HG03342 (cell line): ENCODE measurements around the gene SAMD4A.
"Not testable (repeated sequence)": the region's sequence is repeated elsewhere in the genome, so short reads cannot be mapped to it uniquely, and the experiment has no call there.

Source experiments
- ATAC-seq: cut with Tn5 transposase; IDR thresholded peaks from one replicate; pipeline ENCODE4 v1.9.1; 2021; ENCODE audit warnings: mild to moderate bottlenecking, moderate library complexity; ENCODE audit not compliant: unreplicated experiment

The SAMD4A gene

GRCh38 chr14:54752611-54753010 lies 185.7 kb downstream of the SAMD4A start:
- not testable (repeated sequence) for ATAC-seq

GRCh38 chr14:54753396-54753795 lies 186.5 kb downstream of the SAMD4A start:
- ATAC-seq, result not testable (repeated sequence)

- no peak for ATAC-seq
Measured at GRCh38 chr14:54754116-54754622, 187.2 kb downstream of the SAMD4A start.

- no peak for ATAC-seq
Measured at GRCh38 chr14:54754623-54755386, 187.9 kb downstream of the SAMD4A start.

- ATAC-seq, result no peak
Measured at GRCh38 chr14:54756656-54757392, 189.9 kb downstream of the SAMD4A start.

GRCh38 chr14:54758041-54758440 lies 191.1 kb downstream of the SAMD4A start:
- ATAC-seq, result no peak

- ATAC-seq, result no peak
Measured at GRCh38 chr14:54759982-54760585, 193.2 kb downstream of the SAMD4A start.

GRCh38 chr14:54760866-54761575 lies 194.1 kb downstream of the SAMD4A start:
- ATAC-seq, result no peak

GRCh38 chr14:54761835-54762234 lies 194.9 kb downstream of the SAMD4A start:
- no peak for ATAC-seq

- no peak for ATAC-seq
Measured at GRCh38 chr14:54762296-54762695, 195.4 kb downstream of the SAMD4A start.

GRCh38 chr14:54763761-54764160 lies 196.8 kb downstream of the SAMD4A start:
- ATAC-seq, result no peak

- ATAC-seq, result no peak
Measured at GRCh38 chr14:54766276-54767138, 199.6 kb downstream of the SAMD4A start.

- ATAC-seq, result no peak
Measured at GRCh38 chr14:54767139-54767431, 200.2 kb downstream of the SAMD4A start.

GRCh38 chr14:54767450-54767849 lies 200.5 kb downstream of the SAMD4A start:
- no peak for ATAC-seq

- ATAC-seq, result no peak
Measured at GRCh38 chr14:54768501-54769129, 201.7 kb downstream of the SAMD4A start.

GRCh38 chr14:54769951-54770863 lies 203.3 kb downstream of the SAMD4A start:
- no peak for ATAC-seq

- ATAC-seq, result no peak
Measured at GRCh38 chr14:54771411-54772027, 204.6 kb downstream of the SAMD4A start.

GRCh38 chr14:54772451-54772881 lies 205.5 kb downstream of the SAMD4A start:
- ATAC-seq, result no peak
